BJ (cell line): ENCODE measurements around the gene RYR3. TPM values are rescaled to one million over a fixed set of nuclear protein-coding genes. Genes with fewer than 3 reads are reported as not detected.

Experiments
- CTCF ChIA-PET: fragments of 350-600 bp; formaldehyde crosslinking; extraction: SDS; loops from one replicate; lab custom pipeline; 2021; ENCODE audit warnings: antibody characterized with exemption, inconsistent platforms; lab: Yijun Ruan, JAX
- POLR2A ChIA-PET: fragments of 300-600 bp; sonication (Branson Sonifier 250); formaldehyde crosslinking; extraction: SDS; loops from one replicate; lab custom pipeline; 2021; ENCODE audit warnings: antibody characterized with exemption; lab: Charles Lee
- DNase-seq: peaks from one replicate; pipeline ENCODE4 v3.0.0-alpha.2; 2011; ENCODE audit warnings: low read depth
- H3K27me3 ChIP-seq: 2 replicates; pipeline ENCODE4 v1.6.0; 2011; ENCODE audit warnings: low read length; ENCODE audit not compliant: control insufficient read depth, insufficient read depth
- H3K36me3 ChIP-seq: 2 replicates; pipeline ENCODE4 v1.5.1; 2011; ENCODE audit warnings: low read length; ENCODE audit not compliant: control insufficient read depth, insufficient read depth
- H3K4me3 ChIP-seq: 2 replicates; pipeline ENCODE4 v1.5.1; 2011; ENCODE audit warnings: low read depth, mild to moderate bottlenecking, control low read depth, low read length
- polyA plus RNA-seq: library from polyadenylated mRNA; depleted of rRNA; stranded (reverse); fragments of >200 nt; gene quantifications from 2 replicates; pipeline ENCODE4 v1.2.3, GENCODE V29; 2011
- TF ChIP-seq, protein P1 (sequence below): IDR thresholded peaks from 2 replicates; pipeline ENCODE4 v1.5.1; 2011; ENCODE audit warnings: low read depth, mild to moderate bottlenecking, control low read depth, inconsistent platforms, low read length, moderate library complexity; ENCODE audit not compliant: insufficient read depth

Gene RYR3
- polyA plus RNA-seq, 1 experiment, result not detected

DNA sequence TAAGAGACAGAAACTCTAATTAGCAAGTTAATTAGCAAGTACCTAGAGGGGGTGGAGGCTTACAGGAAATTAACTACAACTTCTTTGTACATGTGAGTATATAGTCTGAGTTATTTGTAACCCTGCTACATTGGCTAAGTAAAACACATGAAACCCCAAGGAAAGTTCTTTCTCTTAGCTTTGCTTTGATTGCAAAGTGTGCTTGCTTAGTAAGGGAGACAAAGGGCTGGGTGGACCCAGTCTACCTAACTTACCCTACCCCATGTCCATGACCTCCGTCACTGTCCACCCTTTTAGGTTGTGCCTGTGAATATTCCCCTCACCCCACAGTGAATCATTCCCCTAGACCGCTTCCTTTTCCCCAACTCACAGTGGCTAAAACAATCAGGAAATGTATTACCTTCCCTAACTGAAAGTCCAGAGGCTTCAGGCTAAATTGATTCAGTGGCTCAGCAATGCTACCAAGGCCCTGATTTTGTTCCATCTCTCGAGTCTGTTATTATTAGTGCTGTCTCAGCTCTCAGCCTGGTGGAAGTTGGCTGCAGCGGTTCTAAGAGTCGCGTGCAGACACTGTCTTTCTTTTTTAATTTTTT is 31.1 kb upstream of the RYR3 start:
- Histone ChIP-seq H3K4me3 (no peak overlapping the region), H3K27me3 (0 out of 2 replicates have a peak, but pooled peaks cover 1% of the 10 kb centered on the region), H3K36me3 (no peaks in the 10 kb centered on the region)
- TF ChIP-seq, protein P1, sequence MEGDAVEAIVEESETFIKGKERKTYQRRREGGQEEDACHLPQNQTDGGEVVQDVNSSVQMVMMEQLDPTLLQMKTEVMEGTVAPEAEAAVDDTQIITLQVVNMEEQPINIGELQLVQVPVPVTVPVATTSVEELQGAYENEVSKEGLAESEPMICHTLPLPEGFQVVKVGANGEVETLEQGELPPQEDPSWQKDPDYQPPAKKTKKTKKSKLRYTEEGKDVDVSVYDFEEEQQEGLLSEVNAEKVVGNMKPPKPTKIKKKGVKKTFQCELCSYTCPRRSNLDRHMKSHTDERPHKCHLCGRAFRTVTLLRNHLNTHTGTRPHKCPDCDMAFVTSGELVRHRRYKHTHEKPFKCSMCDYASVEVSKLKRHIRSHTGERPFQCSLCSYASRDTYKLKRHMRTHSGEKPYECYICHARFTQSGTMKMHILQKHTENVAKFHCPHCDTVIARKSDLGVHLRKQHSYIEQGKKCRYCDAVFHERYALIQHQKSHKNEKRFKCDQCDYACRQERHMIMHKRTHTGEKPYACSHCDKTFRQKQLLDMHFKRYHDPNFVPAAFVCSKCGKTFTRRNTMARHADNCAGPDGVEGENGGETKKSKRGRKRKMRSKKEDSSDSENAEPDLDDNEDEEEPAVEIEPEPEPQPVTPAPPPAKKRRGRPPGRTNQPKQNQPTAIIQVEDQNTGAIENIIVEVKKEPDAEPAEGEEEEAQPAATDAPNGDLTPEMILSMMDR, result no peak
- ChIA-PET CTCF (interaction anchor here (1.6 to 2.8 kb wide), 2 partner anchors 13 to 459 kb away, joined by 3 to 23 read pairs; no protein-coding TSS in a partner anchor), POLR2A (no interaction called here)
- DNase-seq, result no peak

GRCh38 chr15:33282226-33283020 is 28.3 kb upstream of the RYR3 start:
- POLR2A ChIA-PET, result no interaction called here
- CTCF ChIA-PET, result interaction anchor here (1.0 to 1.6 kb wide), 2 partner anchors 10 to 423 kb away, joined by 4 to 13 read pairs; no protein-coding TSS in a partner anchor
- Histone ChIP-seq H3K4me3 (no peak overlapping the region), H3K27me3 (0 out of 2 replicates have a peak, but pooled peaks cover 1% of the 10 kb centered on the region), H3K36me3 (no peaks in the 10 kb centered on the region)
- TF ChIP-seq, protein P1, result no peak
- no peak for DNase-seq

- DNase-seq, result no peak
- CTCF ChIA-PET, result interaction anchor here (0.6 to 1.9 kb wide), 2 partner anchors 9 to 23 kb away, joined by 3 to 7 read pairs; no protein-coding TSS in a partner anchor
- POLR2A ChIA-PET, result no interaction called here
- Histone ChIP-seq H3K27me3 (0 out of 2 replicates have a peak, but pooled peaks cover 1% of the 10 kb centered on the region), H3K36me3 (no peaks in the 10 kb centered on the region), H3K4me3 (no peak overlapping the region)
- TF ChIP-seq, protein P1, result no peak
These were observed 27.2 kb upstream of the RYR3 start for GRCh38 chr15:33283576-33283975.

DNA sequence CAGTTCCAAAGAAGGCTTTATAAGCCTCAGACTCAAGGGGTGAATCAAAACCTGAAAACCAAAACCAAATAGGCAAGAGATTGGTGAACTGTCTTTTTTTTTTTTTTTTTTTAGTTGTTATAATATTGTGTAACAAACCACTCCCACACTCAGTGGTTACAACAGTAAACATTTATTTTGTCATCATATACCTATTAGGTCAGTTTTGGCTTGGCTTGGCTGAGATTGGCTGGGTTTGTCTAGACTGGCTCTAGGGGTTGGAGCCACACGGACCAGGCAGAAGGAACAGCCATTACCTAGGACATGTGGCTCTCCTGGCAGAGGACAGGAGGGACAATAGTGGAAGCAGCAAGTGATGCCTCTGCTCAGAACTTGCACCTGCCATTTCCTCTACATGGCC is 26.4 kb upstream of the RYR3 start:
- CTCF ChIA-PET, result interaction anchor here (0.6 to 1.9 kb wide), 2 partner anchors 8 to 22 kb away, joined by 3 to 7 read pairs; no protein-coding TSS in a partner anchor
- Histone ChIP-seq H3K36me3 (no peaks in the 10 kb centered on the region), H3K27me3 (peaks cover 1% of the 10 kb centered on the region; the same call in 1 of the 2 replicates), H3K4me3 (no peak overlapping the region)
- DNase-seq, result no peak
- POLR2A ChIA-PET, result no interaction called here
- TF ChIP-seq, protein P1, result no peak
